HCT116 (cell line): Measurements from ENCODE around the gene SNAP47. TPM values are rescaled to one million over a fixed set of nuclear protein-coding genes. Genes with fewer than 3 reads are reported as not detected.

Source experiments
- ATAC-seq: fragments of 200-7000 bp; cut with Tn5 transposase; 2 replicates; pipeline ENCODE4 v1.9.1; 2020; ENCODE audit warnings: mild to moderate bottlenecking, moderate library complexity
- BruUV-seq: library from RNA; stranded (reverse); fragments of 400-500 nt; replicated peaks from 2 replicates; lab custom pipeline; 2021; lab: Mats Ljungman, UMichigan
- CTCF ChIA-PET: fragments of 300-600 bp; sonication (Branson Sonifier 250); formaldehyde crosslinking; loops from one replicate; lab custom pipeline; 2021; ENCODE audit warnings: antibody characterized with exemption; lab: Charles Lee
- POLR2A ChIA-PET: fragments of 300-600, 350-600 bp; sonication (Branson Sonifier 250); formaldehyde crosslinking; loops from one replicate; lab custom pipeline; 2021; ENCODE audit warnings: antibody characterized with exemption; lab: Charles Lee
- RAD21 ChIA-PET, 2 experiments: fragments of 300-600 bp; sonication (Branson Sonifier 250); formaldehyde crosslinking; loops; one replicate each; lab custom pipeline; 2023; ENCODE audit warnings: low total read pairs in 2 of 2; ENCODE audit not compliant: uncharacterized antibody in 2 of 2, unreplicated experiment in 2 of 2, low non-redundant PET in 1 of 2; lab: Charles Lee
- DNase-seq: peaks from one replicate; pipeline ENCODE4 v3.0.0-alpha.2; 2010; ENCODE audit warnings: low read depth, low spot score
- H2AFZ ChIP-seq: fragments of 200-600 bp; shearing (Covaris generic), sonication (generic); 2 replicates; pipeline ENCODE4 v1.6.1; 2017; ENCODE audit warnings: low read depth, mixed run types, mixed read lengths, antibody characterized with exemption, low read length; ENCODE audit not compliant: poor library complexity, severe bottlenecking
- H3K27ac ChIP-seq: 2 replicates; pipeline ENCODE4 v1.5.1; 2012; ENCODE audit warnings: low read depth, low read length
- H3K27me3 ChIP-seq: fragments of 200-600 bp; sonication (generic); 2 replicates; pipeline ENCODE4 v1.6.1; 2016; ENCODE audit warnings: mixed run types, low read length, mixed read lengths; ENCODE audit not compliant: insufficient read depth
- H3K36me3 ChIP-seq, 2 experiments: fragments of 200-500 bp in 1 of 2; fragments of 200-600 bp in 1 of 2; sonication (Bioruptor generic) in 1 of 2; sonication (generic) in 1 of 2; 2 replicates each; pipeline versions ENCODE4 v1.5.1 to v1.6.1; 2014 to 2016; ENCODE audit warnings: low read length in 2 of 2, inconsistent platforms in 1 of 2, mixed read lengths in 1 of 2, mixed run types in 1 of 2; ENCODE audit not compliant: insufficient read depth in 2 of 2, control insufficient read depth in 1 of 2
- H3K4me1 ChIP-seq, 2 experiments: fragments of 200-600 bp in 1 of 2; sonication (generic) in 1 of 2; 2 replicates each; pipeline versions ENCODE4 v1.5.1 to v1.6.1; 2012 to 2017; ENCODE audit warnings: low read length in 2 of 2, inconsistent platforms in 1 of 2, mild to moderate bottlenecking in 1 of 2, mixed read lengths in 1 of 2, mixed run types in 1 of 2, moderate library complexity in 1 of 2; ENCODE audit not compliant: insufficient read depth in 2 of 2, control insufficient read depth in 1 of 2
- H3K4me2 ChIP-seq: fragments of 200-600 bp; sonication (generic); 2 replicates; pipeline ENCODE4 v1.6.1; 2017; ENCODE audit warnings: mixed run types, low read length, mixed read lengths
- H3K4me3 ChIP-seq, 2 experiments: fragments of 200-600 bp in 1 of 2; sonication (generic) in 1 of 2; replicated peaks in 1 of 2; 2 replicates each; pipeline ENCODE4 v1.5.1; 2011 to 2016; ENCODE audit warnings: low read length in 2 of 2, control low read depth in 1 of 2, low read depth in 1 of 2, mild to moderate bottlenecking in 1 of 2, mixed read lengths in 1 of 2, mixed run types in 1 of 2
- H3K79me2 ChIP-seq: fragments of 200-600 bp; sonication (generic); 2 replicates; pipeline ENCODE4 v1.6.1; 2017; ENCODE audit warnings: mild to moderate bottlenecking, mixed run types, low read length, moderate library complexity, mixed read lengths; ENCODE audit not compliant: insufficient read depth
- H3K9ac ChIP-seq: fragments of 200-600 bp; sonication (generic); 2 replicates; pipeline ENCODE4 v1.6.1; 2016; ENCODE audit warnings: low read length, mixed read lengths
- H3K9me2 ChIP-seq: fragments of 200-600 bp; sonication (generic), shearing (Covaris generic); 2 replicates; pipeline ENCODE4 v1.6.1; 2017; ENCODE audit warnings: mixed run types, mild to moderate bottlenecking, moderate library complexity; ENCODE audit not compliant: insufficient read depth
- H3K9me3 ChIP-seq, 2 experiments: fragments of 200-500 bp in 1 of 2; fragments of 200-600 bp in 1 of 2; sonication (Bioruptor generic) in 1 of 2; sonication (generic) in 1 of 2; 2 replicates each; pipeline ENCODE4 v1.6.1; 2014 to 2017; ENCODE audit warnings: low read length in 2 of 2, mixed read lengths in 2 of 2, inconsistent platforms in 1 of 2, low read depth in 1 of 2, mild to moderate bottlenecking in 1 of 2, mixed run types in 1 of 2, moderate library complexity in 1 of 2; ENCODE audit not compliant: control insufficient read depth in 1 of 2, insufficient read depth in 1 of 2
- H4K20me1 ChIP-seq: fragments of 200-600 bp; sonication (generic), shearing (Covaris generic); 2 replicates; pipeline ENCODE4 v1.6.1; 2017; ENCODE audit warnings: mixed run types, mild to moderate bottlenecking, moderate library complexity; ENCODE audit not compliant: insufficient read depth
- ELF1 ChIP-seq: IDR thresholded peaks from 2 replicates; pipeline ENCODE4 v1.6.1; 2012; ENCODE audit warnings: low read depth, borderline replicate concordance
- EZH2phosphoT487 ChIP-seq: fragments of 200-600 bp; IDR thresholded peaks from 2 replicates; pipeline ENCODE4 v1.6.1; 2018; ENCODE audit warnings: antibody characterized with exemption, borderline replicate concordance
- FOSL1 ChIP-seq: IDR thresholded peaks from 2 replicates; pipeline ENCODE4 v1.6.1; 2012; ENCODE audit warnings: low read depth
- JUND ChIP-seq: IDR thresholded peaks from 2 replicates; pipeline ENCODE4 v1.6.1; 2012
- MAX ChIP-seq: IDR thresholded peaks from 2 replicates; pipeline ENCODE4 v1.6.1; 2012
- POLR2A ChIP-seq: IDR thresholded peaks from 2 replicates; pipeline ENCODE4 v1.7.0; 2011; ENCODE audit warnings: borderline replicate concordance; ENCODE audit not compliant: insufficient read depth, insufficient read length; ENCODE audit errors: extremely low read depth
- SP1 ChIP-seq: IDR thresholded peaks from 2 replicates; pipeline ENCODE4 v1.6.1; 2012; ENCODE audit warnings: low read depth
- SRF ChIP-seq: IDR thresholded peaks from 2 replicates; pipeline ENCODE4 v1.6.1; 2012; ENCODE audit warnings: low read depth
- intact Hi-C: fragments of 100-400 bp; cut with micrococcal nuclease; formaldehyde crosslinking; loops from 2 replicates; pipeline ENCODE4 v1.10.0; 2022
- total RNA-seq: library from RNA; stranded (reverse); gene quantifications from one replicate; pipeline ENCODE4 v1.2.1, GENCODE V29; 2021; ENCODE audit not compliant: unreplicated experiment
- TF ChIP-seq, protein P1 (sequence below): IDR thresholded peaks from 2 replicates; pipeline ENCODE4 v1.6.1; 2011; ENCODE audit warnings: mild to moderate bottlenecking, low read length, moderate library complexity; ENCODE audit not compliant: insufficient replicate concordance; ENCODE audit errors: extremely low read depth

SNAP47 gene
- total RNA-seq, 1 experiment from 2014 or later, result 37.9 TPM

DNA sequence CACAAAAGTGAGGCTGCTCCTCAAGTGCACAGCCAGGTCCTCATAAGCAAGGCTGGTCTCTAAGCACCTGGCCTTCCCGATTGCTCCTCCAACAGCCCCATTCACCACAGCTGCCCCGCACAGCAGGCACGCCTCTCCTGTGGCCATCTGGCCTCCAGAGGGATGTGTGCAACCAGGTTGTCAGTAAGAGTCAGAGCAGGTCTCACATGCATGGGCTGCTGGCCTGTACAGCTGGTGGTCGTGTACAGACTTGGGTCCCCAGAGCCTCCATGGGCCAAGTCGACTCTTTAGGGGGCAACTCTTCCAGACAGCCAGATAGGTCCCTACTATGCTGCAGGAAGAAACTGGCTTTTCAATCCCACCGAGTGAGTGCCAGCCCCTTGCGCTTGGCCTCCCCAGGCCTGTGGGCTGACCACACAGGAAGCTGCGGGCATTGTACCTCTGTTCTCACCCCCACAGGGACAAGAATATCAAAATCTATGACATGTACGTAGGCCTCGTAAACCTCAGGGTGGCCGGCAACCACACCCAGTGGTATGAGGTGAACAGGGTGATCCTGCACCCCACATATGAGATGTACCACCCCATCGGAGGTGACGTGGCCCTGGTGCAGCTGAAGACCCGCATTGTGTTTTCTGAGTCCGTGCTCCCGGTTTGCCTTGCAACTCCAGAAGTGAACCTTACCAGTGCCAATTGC lies 81.7 kb downstream of the SNAP47 start:
- peaks cover 4 to 7% of the 10 kb centered on the region in 2 experiments; a peak in 1 of 4 replicates for H3K9me3 ChIP-seq
- H3K4me3 ChIP-seq, result no peak overlapping the region
- TF ChIP-seq, protein P1, sequence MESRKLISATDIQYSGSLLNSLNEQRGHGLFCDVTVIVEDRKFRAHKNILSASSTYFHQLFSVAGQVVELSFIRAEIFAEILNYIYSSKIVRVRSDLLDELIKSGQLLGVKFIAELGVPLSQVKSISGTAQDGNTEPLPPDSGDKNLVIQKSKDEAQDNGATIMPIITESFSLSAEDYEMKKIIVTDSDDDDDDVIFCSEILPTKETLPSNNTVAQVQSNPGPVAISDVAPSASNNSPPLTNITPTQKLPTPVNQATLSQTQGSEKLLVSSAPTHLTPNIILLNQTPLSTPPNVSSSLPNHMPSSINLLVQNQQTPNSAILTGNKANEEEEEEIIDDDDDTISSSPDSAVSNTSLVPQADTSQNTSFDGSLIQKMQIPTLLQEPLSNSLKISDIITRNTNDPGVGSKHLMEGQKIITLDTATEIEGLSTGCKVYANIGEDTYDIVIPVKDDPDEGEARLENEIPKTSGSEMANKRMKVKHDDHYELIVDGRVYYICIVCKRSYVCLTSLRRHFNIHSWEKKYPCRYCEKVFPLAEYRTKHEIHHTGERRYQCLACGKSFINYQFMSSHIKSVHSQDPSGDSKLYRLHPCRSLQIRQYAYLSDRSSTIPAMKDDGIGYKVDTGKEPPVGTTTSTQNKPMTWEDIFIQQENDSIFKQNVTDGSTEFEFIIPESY, result no peak
- TF ChIP-seq SRF, result no peak
- no peak for TF ChIP-seq JUND
- no peak for TF ChIP-seq FOSL1
- TF ChIP-seq, all 23 proteins: peak for 0
- H3K27me3 ChIP-seq, result no peaks in the 10 kb centered on the region
- H3K9ac ChIP-seq, result no peak overlapping the region
- ChIA-PET RAD21 (no interaction called here), POLR2A (no interaction called here), CTCF (no interaction called here)
- 0 out of 2 replicates have a peak, but pooled peaks have one; percentile 27 for ATAC-seq
- H3K4me2 ChIP-seq, result no peak overlapping the region
- no peaks in the 10 kb centered on the region for H4K20me1 ChIP-seq
- no peaks in the 10 kb centered on the region for H3K79me2 ChIP-seq
- no TSS peak for BruUV-seq
- no peak for DNase-seq
- H3K36me3 ChIP-seq, result no peaks in the 10 kb centered on the region
- H3K27ac ChIP-seq, result no peak overlapping the region
- no peaks in the 10 kb centered on the region for H3K4me1 ChIP-seq
- H3K9me2 ChIP-seq, result no peaks in the 10 kb centered on the region
- intact Hi-C loops, result no loop called here
- no peak overlapping the region for H2AFZ ChIP-seq

- CTCF ChIA-PET, result no interaction called here
- Histone ChIP-seq H2AFZ (no peak overlapping the region), H3K4me1 (no peaks in the 10 kb centered on the region), H3K27me3 (no peaks in the 10 kb centered on the region), H3K79me2 (no peaks in the 10 kb centered on the region), H3K36me3 (no peaks in the 10 kb centered on the region), H3K9me3 (peaks cover 0 to 4% of the 10 kb centered on the region in 2 experiments; a peak in 1 of 4 replicates), H3K4me2 (no peak overlapping the region), H3K9ac (no peak overlapping the region), H3K9me2 (no peaks in the 10 kb centered on the region), H3K27ac (no peak overlapping the region), H3K4me3 (no peak overlapping the region), H4K20me1 (no peaks in the 10 kb centered on the region)
- TF ChIP-seq POLR2A (no peak), EZH2phosphoT487 (no peak), SP1 (no peak), MAX (no peak), FOSL1 (no peak), ELF1 (no peak)
- POLR2A ChIA-PET, result no interaction called here
- intact Hi-C loops, result no loop called here
- DNase-seq (no peak), ATAC-seq (no peak)
- BruUV-seq, result no TSS peak
- RAD21 ChIA-PET, result no interaction called here
Measured at GRCh38 chr1:227823537-227823936, 88.3 kb downstream of the SNAP47 start.
